ENCODE data around the gene OLIG2.

The OLIG2 gene

DNA sequence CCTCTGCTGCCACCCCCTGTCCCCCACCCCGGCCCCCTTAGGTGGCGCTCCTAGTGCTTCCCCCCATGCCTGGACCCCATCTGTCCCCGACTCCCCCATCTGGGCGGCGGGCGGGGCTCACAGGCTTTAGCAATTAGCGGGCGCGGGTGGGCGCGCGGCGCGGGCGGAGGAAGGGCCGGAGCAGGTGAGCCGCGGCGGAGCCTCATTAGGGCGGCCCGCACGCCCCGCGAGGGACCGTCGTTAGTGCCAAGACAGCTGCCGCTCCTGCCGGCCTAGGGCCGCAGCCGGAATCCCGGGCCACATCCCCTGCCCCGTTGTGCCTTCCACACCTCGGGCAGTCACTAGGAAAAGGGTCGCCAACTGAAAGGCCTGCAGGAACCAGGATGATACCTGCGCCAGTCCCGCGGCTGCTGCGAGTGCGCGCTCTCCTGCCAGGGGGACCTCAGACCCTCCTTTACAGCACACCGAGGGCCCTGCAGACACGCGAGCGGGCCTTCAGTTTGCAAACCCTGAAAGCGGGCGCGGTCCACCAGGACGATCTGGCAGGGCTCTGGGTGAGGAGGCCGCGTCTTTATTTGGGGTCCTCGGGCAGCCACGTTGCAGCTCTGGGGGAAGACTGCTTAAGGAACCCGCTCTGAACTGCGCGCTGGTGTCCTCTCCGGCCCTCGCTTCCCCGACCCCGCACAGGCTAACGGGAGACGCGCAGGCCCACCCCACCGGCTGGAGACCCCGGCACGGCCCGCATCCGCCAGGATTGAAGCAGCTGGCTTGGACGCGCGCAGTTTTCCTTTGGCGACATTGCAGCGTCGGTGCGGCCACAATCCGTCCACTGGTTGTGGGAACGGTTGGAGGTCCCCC is 7.6 kb downstream of the OLIG2 start:
- no peak for DNase-seq (ENCODE audit: low read depth)

DNA sequence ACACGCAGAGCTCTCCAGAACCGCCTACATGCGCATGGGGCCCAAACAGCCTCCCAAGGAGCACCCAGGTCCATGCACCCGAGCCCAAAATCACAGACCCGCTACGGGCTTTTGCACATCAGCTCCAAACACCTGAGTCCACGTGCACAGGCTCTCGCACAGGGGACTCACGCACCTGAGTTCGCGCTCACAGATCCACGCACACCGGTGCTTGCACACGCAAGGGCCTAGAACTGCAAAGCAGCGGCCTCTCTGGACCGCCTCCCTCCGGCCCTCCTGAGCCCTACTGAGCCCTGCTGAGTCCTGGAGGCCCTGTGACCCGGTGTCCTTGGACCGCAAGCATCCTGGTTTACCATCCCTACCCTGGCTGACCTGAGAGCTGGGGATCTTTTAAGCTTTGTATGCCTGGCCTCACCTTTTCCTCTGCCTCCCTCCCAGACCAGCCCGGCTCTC is 8.3 kb downstream of the OLIG2 start:
- DNase-seq (ENCODE audit: low read depth) = no peak

DNA sequence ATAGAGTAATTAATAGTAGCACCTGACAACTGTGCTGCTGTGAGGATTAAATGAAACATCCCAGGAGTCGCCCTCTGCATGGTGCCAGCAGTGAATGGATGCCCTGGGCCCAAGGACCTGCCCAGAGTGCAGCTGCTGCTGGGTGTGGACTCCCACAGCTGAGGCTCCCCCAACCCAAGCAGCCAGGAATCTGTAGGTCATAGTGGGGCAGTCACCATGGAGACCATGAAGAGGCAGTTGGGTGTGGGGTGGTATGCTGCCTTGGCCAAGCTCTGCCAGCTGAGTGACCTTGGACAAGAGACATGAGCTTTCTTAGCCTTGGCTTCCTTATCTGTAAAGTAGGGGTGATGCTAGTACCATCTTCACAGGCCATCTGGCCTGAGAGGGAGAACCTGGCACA is 9.4 kb downstream of the OLIG2 start:
- DNase-seq (ENCODE audit: low read depth) = no peak

DNA sequence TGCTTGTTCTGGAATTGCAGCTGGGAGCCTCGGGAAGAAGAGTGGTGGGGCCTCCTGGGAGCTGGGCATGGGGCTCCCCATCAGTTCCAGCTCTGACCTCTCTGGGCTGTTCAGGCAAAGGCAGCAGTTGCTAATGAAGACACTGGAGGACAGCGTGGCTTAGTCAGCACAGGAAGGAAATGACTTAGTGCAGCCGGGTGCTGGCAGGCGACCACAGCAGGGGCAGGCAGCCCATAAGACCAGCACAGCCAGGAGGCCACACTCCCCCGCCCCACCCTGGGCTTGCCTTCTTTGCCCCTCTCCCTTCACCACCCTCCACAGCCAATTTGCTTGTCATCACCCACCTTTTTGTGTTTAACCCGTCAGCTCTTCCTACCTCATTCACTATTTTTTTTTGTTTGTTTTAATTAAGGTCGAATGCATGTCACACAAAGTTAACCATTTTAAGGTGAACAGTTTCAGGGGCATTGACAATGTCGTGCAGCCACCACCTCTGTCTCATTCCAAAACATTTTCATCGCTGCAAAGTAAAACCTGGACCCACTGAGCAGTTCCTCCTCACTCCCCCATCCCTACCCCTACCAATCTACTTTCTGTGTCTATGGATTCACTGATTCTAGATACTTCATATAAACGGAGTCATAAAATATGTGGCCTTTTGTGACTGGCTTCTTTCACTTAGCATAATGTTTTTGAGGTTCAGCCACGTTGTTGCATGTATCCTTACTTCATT is 10.9 kb downstream of the OLIG2 start:
- no peak for DNase-seq (ENCODE audit: low read depth)

DNA sequence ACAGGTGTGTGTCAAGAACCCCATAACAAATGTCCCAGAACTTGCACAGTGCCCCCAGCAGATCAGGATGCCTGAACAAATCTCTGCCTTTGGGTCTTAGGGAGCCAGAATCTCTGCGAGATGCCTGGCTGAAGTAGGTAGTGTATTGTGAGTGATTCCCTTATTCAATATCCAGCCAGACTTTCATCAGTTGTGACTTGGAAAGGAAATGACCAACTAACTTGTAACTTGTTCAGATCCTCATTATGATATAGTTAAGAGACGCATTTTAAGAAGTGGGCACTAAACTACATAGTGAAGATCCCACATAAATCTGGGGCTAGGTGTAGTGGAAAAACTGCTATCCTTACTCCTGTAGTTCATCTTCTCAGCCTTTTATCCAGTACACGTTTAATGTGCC is 11.8 kb downstream of the OLIG2 start:
- DNase-seq (ENCODE audit: low read depth) = no peak

DNA sequence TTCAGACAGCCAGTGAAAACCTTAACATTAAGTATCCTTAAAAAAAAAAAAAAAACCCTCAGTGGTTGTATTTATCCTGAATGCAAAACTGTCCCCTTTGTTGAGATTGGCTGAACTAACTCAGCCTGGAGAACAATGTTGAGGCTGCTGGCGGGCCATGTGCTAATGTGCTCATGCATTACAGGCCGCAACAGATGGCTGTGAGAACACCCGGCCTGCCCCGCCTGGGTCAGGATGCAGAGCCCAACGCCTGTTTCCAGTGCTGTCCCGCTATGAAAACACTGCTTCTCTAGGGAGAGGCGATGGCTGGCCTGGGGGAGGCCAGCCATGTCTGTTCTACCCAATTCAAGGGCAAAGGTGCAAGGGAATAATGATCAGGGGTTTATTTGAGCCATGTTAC is 13.8 kb downstream of the OLIG2 start:
- no peak for DNase-seq (ENCODE audit: low read depth)

DNA sequence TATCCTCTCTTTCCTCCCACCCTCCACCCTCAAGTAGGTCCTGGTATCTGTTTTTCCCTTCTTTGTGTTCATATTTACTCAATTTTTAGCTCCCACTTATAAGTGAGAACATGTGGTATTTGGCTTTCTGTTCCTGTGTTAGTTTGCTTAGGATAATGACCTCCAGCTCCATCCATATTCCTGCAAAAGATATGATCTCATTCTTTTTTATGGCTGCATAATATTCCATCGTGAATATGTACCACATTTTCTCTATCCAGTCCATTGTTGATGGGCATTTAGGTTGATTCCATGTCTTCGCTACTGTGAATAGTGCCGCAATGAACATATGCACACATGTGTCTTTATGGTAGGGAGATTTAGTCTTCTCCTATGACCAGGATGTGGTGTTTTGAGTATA is 14.5 kb downstream of the OLIG2 start:
- no peak for DNase-seq (ENCODE audit: low read depth)

DNA sequence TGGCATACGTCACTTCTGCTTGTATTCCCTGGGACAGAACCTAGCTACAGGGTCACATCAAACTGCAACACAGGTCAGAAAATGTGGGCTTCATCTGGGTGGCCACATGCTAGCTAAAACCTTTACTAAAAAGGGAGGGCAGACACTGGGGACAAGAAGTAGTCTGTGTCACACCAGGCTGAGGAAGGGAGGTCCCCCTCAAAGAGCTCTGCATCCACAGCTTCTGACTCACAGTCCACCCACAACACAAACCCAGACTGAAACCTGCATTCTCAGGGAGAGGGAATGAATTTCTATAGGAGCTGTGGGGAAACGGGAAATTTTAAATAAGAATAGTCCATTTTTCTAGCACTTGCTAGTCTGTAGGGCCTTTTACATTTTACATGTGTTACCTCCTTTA is 16.2 kb downstream of the OLIG2 start:
- DNase-seq (ENCODE audit: low read depth) = no peak

DNA sequence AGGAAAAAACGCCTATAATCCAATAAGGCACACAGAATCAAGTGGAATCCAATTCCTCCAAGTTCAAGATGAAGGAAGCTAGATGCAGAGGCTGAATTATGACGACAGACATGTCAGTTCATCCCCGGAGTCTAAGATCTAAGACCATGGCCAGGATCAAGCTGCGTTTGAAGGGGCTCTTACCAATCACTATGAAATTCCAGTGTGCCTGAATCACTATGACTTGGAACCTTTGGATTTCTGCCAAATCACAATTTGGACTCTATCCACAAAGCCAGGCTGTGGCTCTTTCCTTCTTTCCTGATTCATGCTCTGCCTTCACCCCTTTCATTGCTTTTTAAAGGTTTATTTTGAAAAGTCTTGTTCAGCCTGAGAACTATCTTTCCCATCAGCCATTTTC is 17.1 kb downstream of the OLIG2 start:
- DNase-seq (ENCODE audit: low read depth) = no peak

DNA sequence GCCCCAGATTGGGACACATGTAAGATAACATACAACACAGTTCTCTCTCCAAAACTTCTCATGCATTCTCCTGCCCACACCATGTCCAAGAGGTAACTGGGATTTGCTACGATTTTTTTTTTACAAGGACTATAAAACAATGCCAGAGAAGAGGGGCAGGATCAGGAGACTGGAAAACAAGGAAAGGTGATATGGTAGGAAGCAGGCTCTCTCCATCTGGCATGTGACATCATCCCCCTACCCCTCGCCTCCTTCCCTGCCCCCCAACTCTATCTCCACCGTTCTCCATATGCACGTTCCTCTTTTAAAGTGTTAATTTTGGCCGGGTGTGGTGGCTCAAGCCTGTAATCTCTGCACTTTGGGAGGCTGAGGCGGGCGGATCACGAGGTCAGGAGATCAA is 20.7 kb downstream of the OLIG2 start:
- DNase-seq (ENCODE audit: low read depth) = no peak

DNA sequence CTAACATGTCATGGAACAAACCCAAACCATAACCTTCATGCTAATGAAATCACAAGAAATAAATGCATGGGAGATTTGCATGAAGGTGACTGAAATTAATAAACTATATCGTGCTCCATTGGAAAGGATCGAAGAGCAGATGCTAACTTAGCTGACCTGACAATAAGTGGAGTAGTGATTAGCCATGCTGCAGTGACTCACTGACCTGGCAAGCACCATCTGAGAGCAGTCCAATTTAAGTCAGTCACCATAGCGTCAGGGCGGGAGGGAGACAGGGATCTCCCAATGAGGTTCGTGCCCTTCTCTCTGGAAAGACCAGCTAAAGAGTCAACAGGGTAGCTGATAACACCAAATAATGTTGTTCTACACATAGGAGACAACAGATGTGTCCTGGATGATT is 21.5 kb downstream of the OLIG2 start:
- DNase-seq (ENCODE audit: low read depth) = no peak

DNA sequence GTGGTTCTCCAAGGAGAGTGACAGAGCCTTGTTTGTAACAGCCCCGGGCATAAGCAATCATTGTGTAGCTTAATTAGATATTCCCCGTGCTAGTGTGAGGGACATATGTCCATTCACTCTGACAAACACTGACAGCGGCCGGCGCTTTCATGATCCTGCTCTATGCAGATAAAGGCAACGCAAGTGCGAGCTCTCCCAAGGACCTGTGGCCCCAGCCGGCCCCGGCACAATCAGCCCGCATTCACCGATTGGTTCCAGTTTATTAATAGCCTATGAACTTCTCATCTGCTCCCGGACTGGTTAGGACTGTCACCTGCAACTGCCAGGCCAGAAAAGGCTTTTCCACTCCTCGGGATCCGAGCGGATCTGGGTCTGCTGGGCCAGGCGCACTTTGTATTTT is 26.2 kb downstream of the OLIG2 start:
- no peak for DNase-seq (ENCODE audit: low read depth)

DNA sequence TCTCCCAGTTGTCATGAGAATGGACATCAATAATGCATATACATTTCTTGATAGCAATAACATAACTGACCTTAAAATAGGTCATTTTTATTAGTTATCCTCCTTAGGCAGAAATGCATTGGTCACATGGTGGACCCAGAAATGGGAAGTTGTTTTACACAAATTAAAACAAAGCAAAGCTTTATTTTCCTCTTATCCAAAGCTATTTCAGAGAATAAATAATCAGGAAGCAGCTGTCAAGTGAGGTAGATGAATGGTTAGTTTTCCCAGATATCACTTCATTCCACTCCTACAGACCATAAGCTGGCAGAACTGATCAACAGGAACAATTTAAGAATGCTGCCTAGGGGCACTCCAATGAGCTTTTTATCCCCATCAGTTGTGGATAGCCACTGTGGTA is 28.2 kb downstream of the OLIG2 start:
- DNase-seq (ENCODE audit: low read depth) = no peak

DNA sequence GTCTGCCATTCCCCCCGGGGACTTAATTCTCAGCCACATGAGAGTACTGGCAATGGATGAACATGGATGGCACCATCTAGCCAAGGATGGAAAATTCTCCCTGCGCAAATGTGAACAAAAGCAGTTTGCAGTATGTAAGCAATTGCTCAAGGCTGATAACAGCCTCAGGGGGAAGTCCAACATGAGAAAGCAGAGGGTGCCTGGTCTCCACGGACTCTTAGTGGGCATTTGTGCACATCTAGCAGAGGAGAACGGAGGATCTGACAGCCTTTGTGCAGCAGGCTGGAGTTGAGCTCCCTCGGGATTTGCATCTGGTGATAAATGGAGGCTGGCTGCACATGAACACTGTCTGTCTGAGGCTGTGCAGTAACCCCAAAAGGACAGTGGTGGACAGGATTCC is 30.3 kb downstream of the OLIG2 start:
- DNase-seq (ENCODE audit: low read depth) = no peak

DNA sequence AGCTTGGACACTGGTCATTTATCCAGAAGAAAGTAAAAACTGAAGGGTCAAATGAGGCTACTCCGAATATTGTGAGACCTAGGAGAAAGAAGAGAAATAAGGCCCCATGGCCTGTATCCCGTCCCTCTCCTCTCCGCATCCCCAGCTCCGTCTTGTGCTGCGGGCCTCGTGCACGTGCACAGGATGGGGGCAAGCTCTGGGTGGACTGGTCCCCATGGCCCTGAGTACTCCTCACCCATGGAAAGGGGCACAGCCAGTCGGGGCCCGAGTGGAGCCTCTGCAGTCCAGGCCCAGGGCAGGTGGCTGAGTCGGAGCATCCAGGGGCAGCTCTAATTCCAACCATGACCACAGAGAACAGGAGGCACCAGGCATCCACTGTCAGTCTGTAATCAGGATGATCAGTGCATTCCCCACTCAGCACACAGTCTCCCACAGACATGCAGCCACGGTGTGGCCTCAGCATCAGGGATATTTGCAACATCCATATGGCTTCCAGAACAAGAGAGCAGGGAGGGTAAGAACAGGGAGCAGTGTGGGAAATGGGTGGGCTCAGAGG is 31.7 kb downstream of the OLIG2 start:
- no peak for DNase-seq (ENCODE audit: low read depth)

DNA sequence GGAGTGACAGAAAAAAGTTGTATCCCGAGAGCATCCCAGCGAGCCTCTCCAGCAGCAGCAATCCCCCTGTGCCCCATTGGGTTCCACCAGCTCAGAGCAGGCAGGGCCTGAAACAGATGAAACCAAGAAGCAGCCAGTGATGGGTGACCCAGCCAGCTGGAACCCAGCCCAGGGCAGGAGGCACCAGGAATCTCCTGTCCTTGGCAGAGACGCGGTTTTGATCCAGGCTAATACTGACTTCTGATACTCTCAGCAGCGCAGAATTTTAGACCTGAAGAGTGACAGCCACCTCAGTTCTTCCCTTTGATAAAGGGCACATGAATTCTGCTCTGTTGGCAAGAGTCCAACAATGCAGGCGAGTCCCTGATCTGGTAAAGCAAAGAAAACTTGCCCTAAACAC is 32.8 kb downstream of the OLIG2 start:
- DNase-seq (ENCODE audit: low read depth) = no peak

DNA sequence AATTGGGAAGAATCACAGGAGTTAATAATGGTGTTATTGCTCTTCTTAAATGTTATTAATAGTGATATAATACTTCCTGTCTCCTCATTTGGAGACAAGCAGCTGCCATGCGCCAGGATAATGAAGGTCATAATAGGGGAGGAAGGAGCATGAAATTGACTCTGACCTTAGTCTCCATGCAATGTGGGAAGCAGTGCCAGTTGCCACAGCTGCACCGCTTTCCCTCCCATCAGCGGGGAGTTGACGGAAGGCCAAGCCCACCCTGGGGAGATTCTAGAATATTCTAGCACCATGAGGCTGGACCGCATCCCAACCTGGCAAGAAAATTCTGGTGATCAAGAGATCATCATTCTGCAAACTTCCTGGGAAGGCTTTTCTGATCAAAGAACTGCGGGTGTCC is 33.2 kb downstream of the OLIG2 start:
- no peak for DNase-seq (ENCODE audit: low read depth)

DNA sequence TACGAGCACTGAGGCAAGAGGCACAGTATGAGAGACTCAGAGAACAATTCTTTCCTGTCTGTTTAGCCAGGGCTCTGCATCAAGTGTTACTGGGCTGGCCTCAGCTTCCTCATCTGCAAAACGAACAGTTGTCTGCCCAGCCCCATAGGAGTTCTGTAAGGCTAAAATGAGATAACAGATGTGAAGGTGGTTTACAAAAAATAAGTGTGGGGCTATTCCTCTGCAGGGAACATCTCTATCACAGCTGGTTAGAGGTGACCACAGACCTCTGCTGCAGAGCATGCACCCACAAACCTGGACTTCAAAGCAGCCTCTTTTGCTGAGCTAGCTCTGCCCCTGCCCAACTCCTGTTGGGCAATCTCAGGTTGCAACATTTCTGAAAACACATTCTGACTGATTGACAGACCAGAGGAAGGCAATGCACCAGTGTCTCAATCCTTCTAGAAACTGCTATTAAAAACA is 33.7 kb downstream of the OLIG2 start:
- no peak for DNase-seq (ENCODE audit: low read depth)

DNA sequence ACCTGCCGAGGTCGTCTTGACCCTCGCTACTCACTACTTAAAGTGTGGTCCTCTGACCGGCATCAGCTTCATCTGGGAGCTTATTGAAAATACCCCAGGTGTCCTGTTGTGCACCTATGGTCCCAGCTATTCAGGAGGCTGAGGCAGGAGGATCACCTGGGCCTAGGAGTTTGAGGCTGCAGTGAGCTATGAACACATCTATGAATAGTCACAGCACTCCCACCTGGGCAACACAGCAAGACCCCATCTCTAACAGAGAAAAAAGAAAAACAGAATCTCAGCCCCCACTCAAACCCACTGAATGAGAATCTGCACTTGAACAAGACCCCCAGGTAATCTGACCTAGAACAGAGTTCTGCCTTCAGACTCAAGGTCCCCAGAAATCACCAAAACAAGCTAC is 35.5 kb downstream of the OLIG2 start:
- no peak for DNase-seq (ENCODE audit: low read depth)

DNA sequence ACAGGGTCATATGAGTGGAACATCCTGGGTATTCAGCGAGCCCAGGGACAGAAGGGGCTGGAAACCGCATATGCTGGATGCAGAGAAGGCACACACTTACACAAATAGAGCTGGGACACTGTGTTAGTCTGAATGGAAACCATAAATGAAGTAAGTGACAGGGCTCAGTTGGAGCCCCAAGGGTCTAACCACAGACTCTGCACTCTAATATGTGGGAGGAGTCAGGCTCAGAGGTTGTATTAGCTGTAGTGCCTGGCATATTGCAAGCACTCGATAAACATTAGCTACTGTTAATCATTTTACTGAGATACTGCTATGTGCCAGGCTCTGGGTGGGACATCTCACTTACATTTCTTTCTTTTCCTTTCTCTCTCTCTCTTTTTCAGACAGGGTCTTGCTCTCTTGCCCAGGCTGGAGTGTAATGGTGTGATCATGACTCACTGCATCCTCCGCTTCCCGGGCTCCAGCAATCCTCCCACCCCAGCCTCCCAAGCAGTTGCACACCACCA is 37.7 kb downstream of the OLIG2 start:
- no peak for DNase-seq (ENCODE audit: low read depth)

DNA sequence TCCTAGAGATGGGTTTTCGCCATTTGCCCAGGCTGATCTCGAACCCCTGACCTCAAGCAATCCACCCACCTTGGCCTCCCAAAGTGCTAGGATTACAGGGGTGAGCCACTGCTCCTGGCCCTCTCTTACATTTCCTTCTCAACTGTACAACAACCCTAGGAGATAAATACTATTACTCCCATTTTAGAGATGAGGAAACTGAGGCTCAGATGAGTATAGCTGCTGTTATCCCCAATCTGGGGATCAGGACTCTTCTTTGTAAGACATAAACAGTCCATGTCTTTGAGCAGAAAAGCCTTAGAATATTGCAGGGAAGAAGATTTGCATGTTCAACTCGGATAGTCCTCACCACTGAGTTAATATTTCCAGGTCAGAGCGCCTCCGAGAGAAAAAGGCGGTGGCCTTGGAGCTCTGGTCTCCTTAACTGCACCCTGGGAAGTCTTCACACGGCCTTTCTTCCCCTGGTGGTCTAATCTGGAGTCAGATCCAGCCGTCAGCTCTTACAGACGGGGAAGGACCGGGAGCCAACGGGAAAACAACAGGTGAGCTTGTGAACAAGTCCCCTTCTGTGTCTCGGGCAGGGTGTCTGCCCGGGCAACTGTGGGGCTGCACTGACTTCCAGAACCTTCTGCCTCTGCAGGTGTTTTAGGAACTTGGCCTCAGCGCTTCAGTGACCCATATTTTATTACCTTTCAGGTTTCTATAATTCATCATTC is 38.3 kb downstream of the OLIG2 start:
- DNase-seq (ENCODE audit: low read depth) = no peak

Measured in activated T-cell treated with anti-CD3 and anti-CD28 coated beads for 48 hours (primary cell).